Measurements from ENCODE around the gene C21orf91.

DNA sequence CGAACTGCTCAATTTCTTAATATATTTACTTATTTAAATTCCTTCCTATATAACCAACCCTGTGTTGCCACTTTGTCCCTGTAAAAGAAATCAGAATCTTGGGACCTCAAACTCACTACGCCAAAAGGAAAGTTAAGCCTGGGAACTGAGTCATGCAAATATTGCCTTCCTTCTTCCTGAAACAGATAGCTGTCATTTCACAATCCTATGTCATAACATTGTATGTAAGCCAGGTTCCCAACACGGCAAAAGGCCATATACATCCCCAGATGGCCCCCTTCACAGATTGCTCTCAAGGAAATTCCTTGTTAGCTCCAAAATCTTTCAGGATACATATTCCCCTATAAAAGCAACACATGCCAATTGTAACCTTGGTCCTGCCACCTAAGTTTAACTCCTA is 39.7 kb downstream of the C21orf91 start:
- TF ChIP-seq POLR2A (IDR thresholded peaks at IDR 0.05; ENCODE audit: low read length) (no peak), GATA1 (IDR thresholded peaks at IDR 0.05; ENCODE audit: low read depth, low read length) (no peak)
